HAP-1 (cell line): ENCODE measurements around the gene SPIN3.
"Not testable (repeated sequence)": the region's sequence is repeated elsewhere in the genome, so short reads cannot be mapped to it uniquely, and the experiment has no call there.

Source experiments
- DNase-seq, 2 experiments: peaks; one replicate each; pipeline ENCODE4 v3.0.0-alpha.2; 2016 to 2020; ENCODE audit warnings: low spot score in 2 of 2
- H3K27me3 ChIP-seq: fragments of 250-450 bp; sonication (Bioruptor Pico); 2 replicates; pipeline ENCODE4 v1.5.1; 2020; ENCODE audit warnings: low read depth, mild to moderate bottlenecking, moderate library complexity
- H3K36me3 ChIP-seq: fragments of 250-450 bp; sonication (Bioruptor Pico); replicated peaks from 2 replicates; pipeline ENCODE4 v1.5.1; 2020; ENCODE audit warnings: mild to moderate bottlenecking
- H3K4me1 ChIP-seq: fragments of 250-450 bp; sonication (Bioruptor Pico); 2 replicates; pipeline ENCODE4 v1.5.1; 2020; ENCODE audit warnings: mild to moderate bottlenecking
- H3K4me3 ChIP-seq: fragments of 250-450 bp; sonication (Bioruptor Pico); 2 replicates; pipeline ENCODE4 v1.5.1; 2020; ENCODE audit warnings: mild to moderate bottlenecking, moderate library complexity
- H3K9me3 ChIP-seq: fragments of 250-450 bp; sonication (Bioruptor Pico); 2 replicates; pipeline ENCODE4 v1.5.1; 2020; ENCODE audit warnings: mild to moderate bottlenecking, moderate library complexity
- in situ Hi-C: fragments of 300-500 bp; cut with MboI; formaldehyde crosslinking; loops from 3 replicates; pipeline ENCODE4 v1.14.3; 2020; ENCODE audit warnings: low sequenced_read_pairs, inconsistent platforms, mixed read lengths

SPIN3 gene

DNA sequence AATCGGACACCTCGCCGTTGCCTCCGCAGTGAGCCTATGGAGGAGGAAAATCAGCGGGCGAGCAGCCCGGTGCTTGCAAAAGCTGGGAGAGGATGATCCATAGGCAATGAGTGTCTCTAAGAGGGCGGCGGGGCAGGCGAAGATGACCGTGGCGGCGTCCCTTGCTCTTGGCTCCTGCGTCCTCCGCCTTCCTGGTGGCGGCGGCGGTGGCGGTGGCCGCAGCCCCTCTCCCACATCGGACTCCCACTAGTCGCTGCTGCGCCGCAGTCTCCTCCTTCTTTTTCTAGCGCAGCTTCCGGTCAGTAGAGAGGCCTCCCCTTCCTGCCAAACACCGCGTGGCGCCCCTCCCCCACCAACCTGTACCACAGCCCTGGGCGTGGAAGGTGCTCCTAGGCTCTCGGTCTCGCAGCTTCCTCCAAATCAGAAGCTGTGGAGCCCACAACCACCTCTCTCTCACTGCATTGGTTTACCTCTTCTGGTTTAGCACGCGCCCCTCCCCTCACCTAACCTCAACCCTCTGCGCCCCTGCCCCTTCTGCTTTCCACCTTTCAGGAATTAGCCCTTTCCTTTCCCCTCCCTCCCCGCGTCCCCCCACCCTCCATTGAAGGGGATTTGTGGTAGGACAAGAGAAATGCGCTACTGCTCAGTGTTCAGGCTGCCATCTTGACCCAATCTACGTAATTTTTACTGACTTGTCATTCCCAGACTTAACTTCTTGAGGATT, at the start of gene SPIN3:
SPIN3 (minus strand) TSS at position 271 of the 724 bp plus-strand sequence. CDS start 594 bp downstream, outside the sequence.
- H3K27me3 ChIP-seq: no peaks in the 10 kb centered on the region
- H3K4me1 ChIP-seq: peaks cover 12% of the 10 kb centered on the region
- peaks cover 32% of the 10 kb centered on the region for H3K36me3 ChIP-seq
- no peaks in the 10 kb centered on the region for H3K9me3 ChIP-seq
- H3K4me3 ChIP-seq: peak within 1 kb of the TSS; percentile 73
- in situ Hi-C loops: loop anchor here (25.0 kb wide), 1 partner anchor 233 kb away; no protein-coding TSS in a partner anchor
- DNase-seq: peak; percentile 91 to 99

DNA sequence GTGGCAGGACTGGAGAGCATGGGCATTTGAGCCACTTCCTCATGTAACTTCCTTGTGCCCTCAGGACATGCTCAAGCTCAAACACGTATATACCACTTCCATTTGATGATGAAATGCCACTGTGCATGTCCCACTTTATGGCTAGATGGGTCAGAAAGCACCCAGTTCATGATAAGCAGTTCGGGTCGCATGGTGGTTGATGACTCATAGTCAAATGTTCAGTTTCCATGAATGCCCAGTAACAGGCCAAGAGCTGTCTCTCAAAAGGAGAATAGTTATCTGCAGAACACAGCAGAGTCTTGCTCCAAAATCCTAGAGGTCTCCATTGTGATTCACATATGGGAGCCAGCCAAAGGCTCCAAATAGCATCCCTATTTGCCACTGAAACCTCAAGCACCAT, 48.9 kb upstream of the SPIN3 start:
- H3K9me3 ChIP-seq: no peaks in the 10 kb centered on the region
- no peak for DNase-seq
- H3K36me3 ChIP-seq: no peaks in the 10 kb centered on the region
- in situ Hi-C loops: no loop called here
- no peaks in the 10 kb centered on the region for H3K27me3 ChIP-seq
- H3K4me1 ChIP-seq: no peaks in the 10 kb centered on the region
- no peak overlapping the region for H3K4me3 ChIP-seq

GRCh38 chrX:57037265-57037664, 41.9 kb upstream of the SPIN3 start:
- H3K4me1 ChIP-seq, H3K27me3 ChIP-seq, H3K36me3 ChIP-seq, H3K9me3 ChIP-seq, DNase-seq, H3K4me3 ChIP-seq, in situ Hi-C loops: not testable (repeated sequence)

GRCh38 chrX:56994375-56995270, 718 bp downstream of the SPIN3 start:
- in situ Hi-C loops: loop anchor here (25.0 kb wide), 1 partner anchor 232 kb away; no protein-coding TSS in a partner anchor
- peak in 1 of 2 experiments; percentile 25 for DNase-seq

DNA sequence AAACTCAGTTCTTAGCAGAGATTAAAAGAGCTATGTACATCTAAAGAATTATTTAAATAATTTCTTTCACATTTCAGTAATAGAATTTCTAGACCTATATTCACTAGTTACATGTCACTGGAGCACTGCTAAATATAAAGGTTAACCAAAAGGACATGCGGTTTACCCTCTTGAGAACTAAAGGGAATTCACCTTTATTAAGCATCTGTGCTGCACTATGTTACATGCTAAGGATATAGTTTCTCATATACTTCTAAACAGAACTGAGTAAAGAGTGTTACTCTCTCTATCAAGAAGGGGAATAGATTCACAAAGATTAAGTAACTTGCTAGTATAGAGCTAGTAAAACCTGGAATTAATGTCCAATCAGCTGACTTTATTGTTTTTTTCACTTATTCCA, 7.6 kb downstream of the SPIN3 start:
- in situ Hi-C loops: loop anchor here (25.0 kb wide), 1 partner anchor 225 kb away; no protein-coding TSS in a partner anchor
- no peaks in the 10 kb centered on the region for H3K9me3 ChIP-seq
- H3K4me1 ChIP-seq: no peaks in the 10 kb centered on the region
- DNase-seq: no peak
- no peak overlapping the region for H3K4me3 ChIP-seq
- H3K36me3 ChIP-seq: peaks cover 62% of the 10 kb centered on the region
- no peaks in the 10 kb centered on the region for H3K27me3 ChIP-seq

More at GRCh38 chrX:56994375-56995270, 718 bp downstream of the SPIN3 start:
- Histone ChIP-seq H3K4me1 (peaks cover 12% of the 10 kb centered on the region), H3K27me3 (no peaks in the 10 kb centered on the region), H3K4me3 (peak overlapping the region; percentile 73), H3K9me3 (no peaks in the 10 kb centered on the region), H3K36me3 (peaks cover 38% of the 10 kb centered on the region)

GRCh38 chrX:56986138-56986537, 9.2 kb downstream of the SPIN3 start:
- no peaks in the 10 kb centered on the region for H3K4me1 ChIP-seq
- H3K27me3 ChIP-seq: no peaks in the 10 kb centered on the region
- no peak overlapping the region for H3K4me3 ChIP-seq
- no peaks in the 10 kb centered on the region for H3K9me3 ChIP-seq
- no peak for DNase-seq
- in situ Hi-C loops: loop anchor here (25.0 kb wide), 1 partner anchor 224 kb away; no protein-coding TSS in a partner anchor
- H3K36me3 ChIP-seq: peaks cover 56% of the 10 kb centered on the region

GRCh38 chrX:56978172-56978571, 17.2 kb downstream of the SPIN3 start:
- no peaks in the 10 kb centered on the region for H3K27me3 ChIP-seq
- peak; percentile 49 to 50 for DNase-seq
- in situ Hi-C loops: loop anchor here (25.0 kb wide), 1 partner anchor 216 kb away; no protein-coding TSS in a partner anchor
- H3K9me3 ChIP-seq: no peaks in the 10 kb centered on the region
- H3K4me3 ChIP-seq: no peak overlapping the region
- H3K36me3 ChIP-seq: peaks cover 63% of the 10 kb centered on the region
- no peaks in the 10 kb centered on the region for H3K4me1 ChIP-seq

GRCh38 chrX:56975611-56976010, 19.7 kb downstream of the SPIN3 start:
- Histone ChIP-seq H3K9me3 (no peaks in the 10 kb centered on the region), H3K36me3 (peaks cover 49% of the 10 kb centered on the region), H3K4me3 (no peak overlapping the region), H3K27me3 (no peaks in the 10 kb centered on the region), H3K4me1 (no peaks in the 10 kb centered on the region)
- in situ Hi-C loops: loop anchor here (25.0 kb wide), 1 partner anchor 213 kb away; no protein-coding TSS in a partner anchor
- DNase-seq: no peak

GRCh38 chrX:56974408-56974807, 20.9 kb downstream of the SPIN3 start:
- in situ Hi-C loops: no loop called here

GRCh38 chrX:56969559-56969958, 25.8 kb downstream of the SPIN3 start:
- in situ Hi-C loops: no loop called here
- DNase-seq: no peak
- Histone ChIP-seq H3K4me3 (no peak overlapping the region), H3K4me1 (no peaks in the 10 kb centered on the region), H3K36me3 (peaks cover 20% of the 10 kb centered on the region), H3K9me3 (no peaks in the 10 kb centered on the region), H3K27me3 (no peaks in the 10 kb centered on the region)

More at GRCh38 chrX:56974408-56974807, 20.9 kb downstream of the SPIN3 start:
- peaks cover 47% of the 10 kb centered on the region for H3K36me3 ChIP-seq
- no peak for DNase-seq
- H3K27me3 ChIP-seq: no peaks in the 10 kb centered on the region
- H3K4me3 ChIP-seq: no peak overlapping the region
- no peaks in the 10 kb centered on the region for H3K4me1 ChIP-seq
- no peaks in the 10 kb centered on the region for H3K9me3 ChIP-seq

DNA sequence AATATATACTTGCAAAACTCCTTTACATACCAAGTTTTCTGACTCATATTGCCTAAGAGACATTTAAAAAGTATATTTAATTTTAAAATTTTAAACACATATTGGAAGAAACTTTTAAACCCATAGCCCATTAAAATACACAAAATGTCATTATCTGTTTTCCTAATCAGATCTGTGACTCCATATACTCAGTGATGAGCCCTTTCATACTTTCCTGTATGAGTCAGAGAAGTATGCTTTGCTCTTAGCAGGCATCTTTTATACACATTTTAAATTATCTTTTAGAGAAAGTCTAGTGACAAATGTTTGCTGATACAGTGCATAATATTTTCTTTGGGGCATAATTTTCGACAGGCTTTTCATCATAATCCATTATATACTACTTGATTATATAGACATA, 26.4 kb downstream of the SPIN3 start:
- no peaks in the 10 kb centered on the region for H3K9me3 ChIP-seq
- peaks cover 15% of the 10 kb centered on the region for H3K36me3 ChIP-seq
- no peak overlapping the region for H3K4me3 ChIP-seq
- no peak for DNase-seq
- in situ Hi-C loops: no loop called here
- no peaks in the 10 kb centered on the region for H3K4me1 ChIP-seq
- H3K27me3 ChIP-seq: no peaks in the 10 kb centered on the region

GRCh38 chrX:56963377-56963776, 32.0 kb downstream of the SPIN3 start:
- DNase-seq: no peak
- in situ Hi-C loops: no loop called here
- Histone ChIP-seq H3K27me3 (no peaks in the 10 kb centered on the region), H3K4me3 (no peak overlapping the region), H3K36me3 (peaks cover 12% of the 10 kb centered on the region), H3K4me1 (no peaks in the 10 kb centered on the region), H3K9me3 (no peaks in the 10 kb centered on the region)

- in situ Hi-C loops: no loop called here
- Histone ChIP-seq H3K9me3 (no peaks in the 10 kb centered on the region), H3K27me3 (no peaks in the 10 kb centered on the region), H3K36me3 (no peaks in the 10 kb centered on the region), H3K4me3 (no peak overlapping the region), H3K4me1 (no peaks in the 10 kb centered on the region)
- no peak for DNase-seq
These were observed 47.6 kb downstream of the SPIN3 start for GRCh38 chrX:56947699-56948098.

DNA sequence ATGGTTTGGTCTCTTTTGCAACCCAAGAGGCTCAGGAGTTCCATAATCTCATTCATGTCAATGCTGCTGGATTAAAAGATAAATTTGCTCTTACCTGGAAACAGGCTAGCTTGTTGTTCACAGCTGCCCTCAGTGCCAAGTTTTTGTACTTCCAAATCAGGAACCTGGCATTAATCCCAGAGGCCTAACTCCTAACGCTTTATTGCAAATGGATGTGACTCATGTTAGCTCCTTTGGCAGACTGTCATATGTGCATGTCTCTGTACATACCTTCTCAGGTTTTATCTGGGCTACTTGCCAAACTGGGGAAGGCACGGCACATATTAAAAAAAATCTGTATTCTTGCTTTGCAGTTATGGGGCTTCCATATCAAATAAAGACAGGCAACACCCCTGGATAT, 49.1 kb downstream of the SPIN3 start:
- in situ Hi-C loops, DNase-seq, H3K36me3 ChIP-seq, H3K27me3 ChIP-seq, H3K4me3 ChIP-seq, H3K9me3 ChIP-seq, H3K4me1 ChIP-seq: not testable (repeated sequence)
